Panc1 (cell line): ENCODE measurements around the gene PLEKHG5. TPM values are rescaled to one million over a fixed set of nuclear protein-coding genes. Genes with fewer than 3 reads are reported as not detected.
A peak's percentile ranks its signal among the peaks of the same experiment; 100 is the strongest.

ENCODE experiments used
- ATAC-seq: fragments of 200-7000 bp; cut with Tn5 transposase; 2 replicates; pipeline ENCODE4 v1.9.1; 2020; ENCODE audit warnings: mild to moderate bottlenecking, moderate library complexity
- BruUV-seq: library from RNA; stranded (reverse); fragments of 400-500 nt; replicated peaks from 2 replicates; lab custom pipeline; 2021; lab: Mats Ljungman, UMichigan
- CTCF ChIA-PET: fragments of 300-600 bp; sonication (Branson Sonifier 250); formaldehyde crosslinking; loops from one replicate; lab custom pipeline; 2022; ENCODE audit warnings: antibody characterized with exemption; lab: Charles Lee
- POLR2A ChIA-PET: fragments of 300-600 bp; sonication (Branson Sonifier 250); formaldehyde crosslinking; loops from one replicate; lab custom pipeline; 2022; ENCODE audit warnings: antibody characterized with exemption; lab: Charles Lee
- DNase-seq: peaks from one replicate; pipeline ENCODE4 v3.0.0-alpha.2; 2010; ENCODE audit warnings: low read depth, low spot score
- H3K27ac ChIP-seq: 2 replicates; pipeline ENCODE4 v1.5.1; 2011; ENCODE audit warnings: mild to moderate bottlenecking, low read length, inconsistent platforms
- H3K27me3 ChIP-seq: fragments of 200-500 bp; sonication (Bioruptor generic); 2 replicates; pipeline ENCODE4 v1.6.0; 2014; ENCODE audit warnings: low read length, inconsistent platforms; ENCODE audit not compliant: control insufficient read depth, insufficient read depth
- H3K36me3 ChIP-seq: fragments of 200-500 bp; sonication (Bioruptor generic); 2 replicates; pipeline ENCODE4 v1.5.1; 2014; ENCODE audit warnings: inconsistent platforms, mild to moderate bottlenecking, low read length, moderate library complexity; ENCODE audit not compliant: control insufficient read depth, insufficient read depth
- H3K4me1 ChIP-seq: 2 replicates; pipeline ENCODE4 v1.5.1; 2011; ENCODE audit warnings: inconsistent platforms, mild to moderate bottlenecking, low read length, moderate library complexity; ENCODE audit not compliant: control insufficient read depth, insufficient read depth
- H3K4me3 ChIP-seq, 2 experiments: 2 replicates each; pipeline ENCODE4 v1.5.1; 2011 to 2012; ENCODE audit warnings: low read depth in 2 of 2, low read length in 2 of 2, mild to moderate bottlenecking in 2 of 2, inconsistent platforms in 1 of 2, moderate library complexity in 1 of 2
- H3K9me3 ChIP-seq: fragments of 200-500 bp; sonication (Bioruptor generic); 2 replicates; pipeline ENCODE4 v1.5.1; 2014; ENCODE audit warnings: low read depth, mild to moderate bottlenecking, inconsistent platforms, low read length, moderate library complexity; ENCODE audit not compliant: control insufficient read depth, insufficient read depth
- CTCF ChIP-seq: fragments of 450-650 bp; IDR thresholded peaks from 2 replicates; pipeline ENCODE4 v1.5.1; 2017; ENCODE audit warnings: mild to moderate bottlenecking
- POLR2AphosphoS5 ChIP-seq: IDR thresholded peaks from 2 replicates; pipeline ENCODE4 v1.6.1; 2012; ENCODE audit warnings: mild to moderate bottlenecking, low read depth, low read length, moderate library complexity
- REST ChIP-seq, 2 experiments: IDR thresholded peaks; 2 replicates each; pipeline ENCODE4 v1.6.1; 2011 to 2012; ENCODE audit warnings: low read depth in 2 of 2, control low read depth in 1 of 2, low read length in 1 of 2, mild to moderate bottlenecking in 1 of 2, moderate library complexity in 1 of 2; ENCODE audit not compliant: insufficient read depth in 1 of 2
- SIN3A ChIP-seq: IDR thresholded peaks from 2 replicates; pipeline ENCODE4 v1.6.1; 2012; ENCODE audit warnings: low read depth, mild to moderate bottlenecking, low read length, moderate library complexity, borderline replicate concordance; ENCODE audit not compliant: insufficient read depth
- TCF7L2 ChIP-seq: IDR thresholded peaks from 2 replicates; pipeline ENCODE4 v1.6.1; 2011; ENCODE audit warnings: mild to moderate bottlenecking, low read depth, low read length, inconsistent platforms
- in situ Hi-C: cut with HindIII; loops from 2 replicates; pipeline ENCODE4 v1.10.0; 2016; ENCODE audit warnings: low sequenced_read_pairs, low pct_unique_long_range_greater_than_20kb
- intact Hi-C: fragments of 100-400 bp; cut with micrococcal nuclease; formaldehyde crosslinking; loops from one replicate; pipeline ENCODE4 v1.10.0; 2022; ENCODE audit not compliant: unreplicated experiment
- total RNA-seq: library from RNA; stranded (reverse); gene quantifications from one replicate; pipeline ENCODE4 v1.2.1, GENCODE V29; 2021; ENCODE audit not compliant: unreplicated experiment

Gene PLEKHG5
- total RNA-seq, 1 experiment from 2014 or later, result 6.8 TPM

- in situ Hi-C loops (no loop called here), intact Hi-C loops (no loop called here)
- TF ChIP-seq POLR2AphosphoS5 (no peak), TCF7L2 (no peak), CTCF (no peak)
- BruUV-seq, result no TSS peak
- CTCF ChIA-PET, result interaction anchor here (0.5 to 1.8 kb wide), 3 partner anchors 8 to 11 kb away, joined by 3 to 8 read pairs (median 5); no protein-coding TSS in a partner anchor
- POLR2A ChIA-PET, result no interaction called here
- ATAC-seq (no peak), DNase-seq (no peak)
- Histone ChIP-seq H3K27me3 (no peaks in the 10 kb centered on the region), H3K4me3 (peak overlapping the region; percentile 85 to 98; a peak in 3 of 4 replicates), H3K36me3 (no peaks in the 10 kb centered on the region; the same call in 1 of the 2 replicates), H3K9me3 (no peaks in the 10 kb centered on the region), H3K4me1 (peaks cover 27% of the 10 kb centered on the region), H3K27ac (no peak overlapping the region)
Measured at GRCh38 chr1:6489383-6489765, 2.1 kb downstream of the PLEKHG5 start.

- H3K9me3 ChIP-seq, result no peaks in the 10 kb centered on the region
- ATAC-seq, result no peak
- ChIA-PET POLR2A (no interaction called here), CTCF (interaction anchor here (0.5 to 1.8 kb wide), 4 partner anchors 7 to 14 kb away, joined by 3 to 10 read pairs (median 6); no protein-coding TSS in a partner anchor)
- TF ChIP-seq POLR2AphosphoS5 (no peak), REST (IDR thresholded peaks at IDR 0.05; ENCODE audit: insufficient read depth in 1 of 2, low read depth in 2 of 2, low read length in 1 of 2) (no peak)
- peaks cover 27% of the 10 kb centered on the region for H3K4me1 ChIP-seq
- BruUV-seq, result no TSS peak
- peak overlapping the region in 1 of 2 experiments; percentile 98; a peak in 2 of 4 replicates for H3K4me3 ChIP-seq
- no peak for DNase-seq
- in situ Hi-C loops (no loop called here), intact Hi-C loops (no loop called here)
- H3K27ac ChIP-seq, result no peak overlapping the region
- H3K27me3 ChIP-seq, result no peaks in the 10 kb centered on the region
- no peaks in the 10 kb centered on the region; the same call in 1 of the 2 replicates for H3K36me3 ChIP-seq
Measured at GRCh38 chr1:6488602-6489382, 2.7 kb downstream of the PLEKHG5 start.

GRCh38 chr1:6487804-6488484 lies 3.5 kb downstream of the PLEKHG5 start:
- Histone ChIP-seq H3K27ac (no peak overlapping the region), H3K4me3 (no peak overlapping the region), H3K4me1 (peaks cover 27% of the 10 kb centered on the region), H3K27me3 (no peaks in the 10 kb centered on the region), H3K36me3 (no peaks in the 10 kb centered on the region; the same call in 1 of the 2 replicates), H3K9me3 (no peaks in the 10 kb centered on the region)
- ChIA-PET POLR2A (no interaction called here), CTCF (interaction anchor here (1.0 kb wide), 1 partner anchor 13 kb away, joined by 10 read pairs; no protein-coding TSS in a partner anchor)
- BruUV-seq, result no TSS peak
- TF ChIP-seq TCF7L2 (no peak), CTCF (no peak), SIN3A (no peak), POLR2AphosphoS5 (no peak), REST (IDR thresholded peaks at IDR 0.05; ENCODE audit: insufficient read depth in 1 of 2, low read depth in 2 of 2, low read length in 1 of 2) (no peak)
- intact Hi-C loops, result no loop called here
- DNase-seq (no peak), ATAC-seq (no peak)
- in situ Hi-C loops, result no loop called here
